ENCODE data around the gene CCL23.
"Not testable (repeated sequence)": the region's sequence is repeated elsewhere in the genome, so short reads cannot be mapped to it uniquely, and the experiment has no call there.

The CCL23 gene

GRCh38 chr17:36036235-36036634, 18.5 kb upstream of the CCL23 start:
- H3K9me3 ChIP-seq (ENCODE audit: control insufficient read depth in 5 of 5, low read length in 5 of 5), result no peaks in the 10 kb centered on the region
- H3K4me1 ChIP-seq (ENCODE audit: control insufficient read depth in 5 of 5, insufficient read depth in 5 of 5, low read length in 5 of 5), result peaks cover 0 to 6% (median 0%) of the 10 kb centered on the region in 5 donors
- no peak overlapping the region for H3K9ac ChIP-seq (ENCODE audit: low read length in 5 of 5)
- peaks cover 0 to 2% (median 0%) of the 10 kb centered on the region in 5 donors for H3K27me3 ChIP-seq (ENCODE audit: control insufficient read depth in 5 of 5, insufficient read depth in 4 of 5, low read length in 5 of 5)
- no peak overlapping the region for H3K4me3 ChIP-seq (ENCODE audit: low read depth in 1 of 5, low read length in 5 of 5)
- no peaks in the 10 kb centered on the region for H3K36me3 ChIP-seq (ENCODE audit: control insufficient read depth in 5 of 5, insufficient read depth in 5 of 5, low read length in 5 of 5)
- no peak overlapping the region for H3K27ac ChIP-seq (ENCODE audit: low read depth, low read length)

DNA sequence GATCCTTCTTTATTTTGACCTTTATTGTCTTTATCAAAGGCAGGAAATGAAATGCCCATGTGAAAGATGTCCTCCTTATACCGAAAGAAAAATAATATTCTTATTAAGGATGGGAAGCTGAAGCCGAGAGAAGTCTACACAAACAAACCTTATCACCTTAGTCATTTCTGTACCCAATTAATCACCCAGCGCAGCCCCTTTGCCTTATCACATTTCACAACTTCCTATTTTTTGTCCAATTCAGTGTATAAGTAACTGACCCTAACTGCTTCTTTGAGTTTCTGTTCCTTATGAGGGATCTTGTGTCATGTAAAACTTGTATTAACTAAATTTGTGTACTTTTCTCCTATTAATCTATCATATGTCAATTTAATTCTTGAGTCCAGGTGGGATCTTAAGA, 16.4 kb upstream of the CCL23 start:
- peaks cover 0 to 3% (median 0%) of the 10 kb centered on the region in 5 donors for H3K27me3 ChIP-seq (ENCODE audit: control insufficient read depth in 5 of 5, insufficient read depth in 4 of 5, low read length in 5 of 5)
- no peak overlapping the region for H3K9ac ChIP-seq (ENCODE audit: low read length in 5 of 5)
- H3K9me3 ChIP-seq (ENCODE audit: control insufficient read depth in 5 of 5, low read length in 5 of 5), result no peaks in the 10 kb centered on the region
- H3K27ac ChIP-seq (ENCODE audit: low read depth, low read length), result no peak overlapping the region
- peaks cover 0 to 6% (median 0%) of the 10 kb centered on the region in 5 donors for H3K4me1 ChIP-seq (ENCODE audit: control insufficient read depth in 5 of 5, insufficient read depth in 5 of 5, low read length in 5 of 5)
- no peak overlapping the region for H3K4me3 ChIP-seq (ENCODE audit: low read depth in 1 of 5, low read length in 5 of 5)
- no peaks in the 10 kb centered on the region for H3K36me3 ChIP-seq (ENCODE audit: control insufficient read depth in 5 of 5, insufficient read depth in 5 of 5, low read length in 5 of 5)

GRCh38 chr17:36030956-36031355, 13.2 kb upstream of the CCL23 start:
- H3K4me1 ChIP-seq (ENCODE audit: control insufficient read depth in 5 of 5, insufficient read depth in 5 of 5, low read length in 5 of 5), result no peaks in the 10 kb centered on the region
- no peak overlapping the region for H3K27ac ChIP-seq (ENCODE audit: low read depth, low read length)

DNA sequence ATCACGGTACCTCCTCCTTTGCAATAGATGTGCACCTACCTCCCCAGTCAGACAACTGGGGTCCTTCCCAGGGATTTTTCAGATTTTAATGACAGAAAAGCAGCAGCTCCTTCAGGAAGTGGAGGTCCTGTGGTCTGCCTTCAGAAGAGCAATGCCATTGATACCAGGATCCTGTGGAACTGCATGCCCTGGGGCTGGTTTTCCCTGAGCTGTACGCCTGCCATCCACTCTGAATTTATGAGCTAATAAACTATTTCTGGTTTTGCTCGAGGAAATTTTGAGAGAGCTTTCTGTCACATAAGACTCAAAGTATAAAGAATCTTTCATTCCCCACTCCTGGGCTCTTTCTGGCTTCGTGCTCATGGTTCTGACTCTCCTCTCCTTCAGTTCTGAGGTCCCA, 10.0 kb upstream of the CCL23 start:
- H3K4me1 ChIP-seq (ENCODE audit: control insufficient read depth in 5 of 5, insufficient read depth in 5 of 5, low read length in 5 of 5), result no peaks in the 10 kb centered on the region
- H3K27me3 ChIP-seq (ENCODE audit: control insufficient read depth in 5 of 5, insufficient read depth in 4 of 5, low read length in 5 of 5), result peaks cover 0 to 7% (median 0%) of the 10 kb centered on the region in 5 donors
- no peak overlapping the region for H3K9ac ChIP-seq (ENCODE audit: low read length in 5 of 5)
- H3K4me3 ChIP-seq (ENCODE audit: low read depth in 1 of 5, low read length in 5 of 5), result no peak overlapping the region
- H3K36me3 ChIP-seq (ENCODE audit: control insufficient read depth in 5 of 5, insufficient read depth in 5 of 5, low read length in 5 of 5), result no peaks in the 10 kb centered on the region
- H3K9me3 ChIP-seq (ENCODE audit: control insufficient read depth in 5 of 5, low read length in 5 of 5), result no peaks in the 10 kb centered on the region
- no peak overlapping the region for H3K27ac ChIP-seq (ENCODE audit: low read depth, low read length)

More at GRCh38 chr17:36030956-36031355, 13.2 kb upstream of the CCL23 start:
- no peak overlapping the region for H3K4me3 ChIP-seq (ENCODE audit: low read depth in 1 of 5, low read length in 5 of 5)
- no peaks in the 10 kb centered on the region for H3K9me3 ChIP-seq (ENCODE audit: control insufficient read depth in 5 of 5, low read length in 5 of 5)
- H3K27me3 ChIP-seq (ENCODE audit: control insufficient read depth in 5 of 5, insufficient read depth in 4 of 5, low read length in 5 of 5), result peaks cover 0 to 3% (median 0%) of the 10 kb centered on the region in 5 donors
- no peak overlapping the region for H3K9ac ChIP-seq (ENCODE audit: low read length in 5 of 5)
- no peaks in the 10 kb centered on the region for H3K36me3 ChIP-seq (ENCODE audit: control insufficient read depth in 5 of 5, insufficient read depth in 5 of 5, low read length in 5 of 5)

- Histone ChIP-seq H3K4me1 (ENCODE audit: control insufficient read depth in 5 of 5, insufficient read depth in 5 of 5, low read length in 5 of 5) (no peaks in the 10 kb centered on the region), H3K27ac (ENCODE audit: low read depth, low read length) (no peak overlapping the region), H3K4me3 (ENCODE audit: low read depth in 1 of 5, low read length in 5 of 5) (no peak overlapping the region), H3K9me3 (ENCODE audit: control insufficient read depth in 5 of 5, low read length in 5 of 5) (no peaks in the 10 kb centered on the region), H3K27me3 (ENCODE audit: control insufficient read depth in 5 of 5, insufficient read depth in 4 of 5, low read length in 5 of 5) (peaks cover 0 to 5% (median 0%) of the 10 kb centered on the region in 5 donors), H3K36me3 (ENCODE audit: control insufficient read depth in 5 of 5, insufficient read depth in 5 of 5, low read length in 5 of 5) (no peaks in the 10 kb centered on the region), H3K9ac (ENCODE audit: low read length in 5 of 5) (no peak overlapping the region)
Observed at GRCh38 chr17:36024106-36024869, 6.5 kb upstream of the CCL23 start.

GRCh38 chr17:36019423-36019822, 1.7 kb upstream of the CCL23 start:
- no peaks in the 10 kb centered on the region for H3K36me3 ChIP-seq (ENCODE audit: control insufficient read depth in 5 of 5, insufficient read depth in 5 of 5, low read length in 5 of 5)
- peaks cover 0 to 13% (median 6%) of the 10 kb centered on the region in 5 donors for H3K4me1 ChIP-seq (ENCODE audit: control insufficient read depth in 5 of 5, insufficient read depth in 5 of 5, low read length in 5 of 5)
- H3K4me3 ChIP-seq (ENCODE audit: low read depth in 1 of 5, low read length in 5 of 5), result no peak overlapping the region
- H3K27ac ChIP-seq (ENCODE audit: low read depth, low read length), result no peak overlapping the region
- peaks cover 0 to 5% (median 0%) of the 10 kb centered on the region in 5 donors for H3K27me3 ChIP-seq (ENCODE audit: control insufficient read depth in 5 of 5, insufficient read depth in 4 of 5, low read length in 5 of 5)
- no peak overlapping the region for H3K9ac ChIP-seq (ENCODE audit: low read length in 5 of 5)
- H3K9me3 ChIP-seq (ENCODE audit: control insufficient read depth in 5 of 5, low read length in 5 of 5), result no peaks in the 10 kb centered on the region

DNA sequence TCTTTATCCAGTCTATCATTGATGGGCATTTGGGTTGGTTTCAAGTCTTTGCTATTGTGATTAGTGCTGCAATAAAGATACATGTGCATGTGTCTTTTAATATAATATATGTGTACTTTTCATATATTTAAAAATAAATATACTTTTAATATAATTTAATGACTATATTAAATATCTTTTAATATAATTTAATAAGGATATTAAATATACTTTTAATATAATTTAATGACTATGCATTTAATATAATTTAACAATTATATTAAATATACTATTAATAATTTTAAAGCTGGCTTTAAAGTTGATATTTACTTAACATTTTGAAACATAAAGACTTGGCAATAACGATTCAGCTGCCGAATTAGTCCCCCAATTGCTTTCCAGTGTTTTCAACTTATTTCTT, 1.2 kb downstream of the CCL23 start:
- H3K27me3 ChIP-seq (ENCODE audit: control insufficient read depth in 5 of 5, insufficient read depth in 4 of 5, low read length in 5 of 5), result no peaks in the 10 kb centered on the region
- H3K9ac ChIP-seq (ENCODE audit: low read length in 5 of 5), result no peak overlapping the region
- H3K9me3 ChIP-seq (ENCODE audit: control insufficient read depth in 5 of 5, low read length in 5 of 5), result peaks cover 0 to 12% (median 12%) of the 10 kb centered on the region in 5 donors
- H3K4me1 ChIP-seq (ENCODE audit: control insufficient read depth in 5 of 5, insufficient read depth in 5 of 5, low read length in 5 of 5), result peaks cover 0 to 20% (median 6%) of the 10 kb centered on the region in 5 donors
- no peak overlapping the region for H3K4me3 ChIP-seq (ENCODE audit: low read depth in 1 of 5, low read length in 5 of 5)
- no peaks in the 10 kb centered on the region for H3K36me3 ChIP-seq (ENCODE audit: control insufficient read depth in 5 of 5, insufficient read depth in 5 of 5, low read length in 5 of 5)
- H3K27ac ChIP-seq (ENCODE audit: low read depth, low read length), result no peak overlapping the region

GRCh38 chr17:36015895-36016294, 1.9 kb downstream of the CCL23 start:
- Histone ChIP-seq H3K9me3 (ENCODE audit: control insufficient read depth in 5 of 5, low read length in 5 of 5) (peaks cover 0 to 13% (median 12%) of the 10 kb centered on the region in 5 donors), H3K4me1 (ENCODE audit: control insufficient read depth in 5 of 5, insufficient read depth in 5 of 5, low read length in 5 of 5) (peaks cover 0 to 20% (median 6%) of the 10 kb centered on the region in 5 donors)
- not testable (repeated sequence) for H3K36me3 ChIP-seq (ENCODE audit: control insufficient read depth in 5 of 5, insufficient read depth in 5 of 5, low read length in 5 of 5); H3K9ac ChIP-seq (ENCODE audit: low read length in 5 of 5); H3K27me3 ChIP-seq (ENCODE audit: control insufficient read depth in 5 of 5, insufficient read depth in 4 of 5, low read length in 5 of 5); H3K27ac ChIP-seq (ENCODE audit: low read depth, low read length); H3K4me3 ChIP-seq (ENCODE audit: low read depth in 1 of 5, low read length in 5 of 5)

DNA sequence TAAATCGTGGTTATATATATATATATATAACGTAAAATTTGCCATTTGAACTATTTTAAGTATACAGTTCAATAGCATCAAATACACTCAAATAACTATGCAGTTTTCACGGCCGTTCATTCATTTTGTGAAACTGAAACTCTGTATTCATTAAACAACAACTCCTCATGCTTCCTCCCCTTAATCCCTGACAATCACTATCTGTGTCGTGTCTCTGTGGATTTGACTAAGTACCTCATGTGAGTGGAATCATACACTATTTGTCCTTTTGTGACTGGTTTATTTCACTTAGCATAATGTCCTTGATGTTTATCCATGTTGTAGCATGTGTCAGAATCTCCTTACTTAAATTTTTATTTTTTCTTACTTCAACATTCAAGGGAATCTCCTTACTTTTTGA, 2.8 kb downstream of the CCL23 start:
- Histone ChIP-seq H3K9me3 (ENCODE audit: control insufficient read depth in 5 of 5, low read length in 5 of 5) (peaks cover 0 to 15% (median 12%) of the 10 kb centered on the region in 5 donors), H3K36me3 (ENCODE audit: control insufficient read depth in 5 of 5, insufficient read depth in 5 of 5, low read length in 5 of 5) (no peaks in the 10 kb centered on the region), H3K4me1 (ENCODE audit: control insufficient read depth in 5 of 5, insufficient read depth in 5 of 5, low read length in 5 of 5) (peaks cover 0 to 20% (median 6%) of the 10 kb centered on the region in 5 donors), H3K9ac (ENCODE audit: low read length in 5 of 5) (no peak overlapping the region), H3K27ac (ENCODE audit: low read depth, low read length) (no peak overlapping the region), H3K27me3 (ENCODE audit: control insufficient read depth in 5 of 5, insufficient read depth in 4 of 5, low read length in 5 of 5) (no peaks in the 10 kb centered on the region), H3K4me3 (ENCODE audit: low read depth in 1 of 5, low read length in 5 of 5) (no peak overlapping the region)

DNA sequence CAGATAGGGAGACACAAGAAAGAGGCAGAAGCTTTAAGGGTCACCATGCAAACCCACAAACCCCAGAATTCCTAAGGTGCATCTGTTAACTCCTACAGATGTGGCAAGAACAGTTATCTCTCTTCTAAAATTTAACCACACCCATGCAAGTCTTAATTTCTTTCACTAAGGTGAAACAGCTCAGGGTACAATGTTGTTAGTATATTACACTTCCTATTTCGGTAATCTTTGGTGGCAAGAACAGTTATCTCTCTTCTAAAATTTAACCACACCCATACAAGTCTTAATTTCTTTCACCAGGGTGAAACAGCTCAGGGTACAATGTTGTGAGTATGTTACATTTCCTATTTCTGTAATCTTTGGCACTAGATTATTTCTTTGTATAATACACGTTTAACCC, 6.6 kb downstream of the CCL23 start:
- Histone ChIP-seq H3K9me3 (ENCODE audit: control insufficient read depth in 5 of 5, low read length in 5 of 5) (peaks cover 0 to 34% (median 25%) of the 10 kb centered on the region in 5 donors), H3K4me3 (ENCODE audit: low read depth in 1 of 5, low read length in 5 of 5) (no peak overlapping the region), H3K27me3 (ENCODE audit: control insufficient read depth in 5 of 5, insufficient read depth in 4 of 5, low read length in 5 of 5) (no peaks in the 10 kb centered on the region), H3K9ac (ENCODE audit: low read length in 5 of 5) (no peak overlapping the region), H3K4me1 (ENCODE audit: control insufficient read depth in 5 of 5, insufficient read depth in 5 of 5, low read length in 5 of 5) (peaks cover 0 to 7% (median 0%) of the 10 kb centered on the region in 5 donors), H3K27ac (ENCODE audit: low read depth, low read length) (no peak overlapping the region), H3K36me3 (ENCODE audit: control insufficient read depth in 5 of 5, insufficient read depth in 5 of 5, low read length in 5 of 5) (no peaks in the 10 kb centered on the region)
